Caki2 (cell line): ENCODE results near the gene UNC45B. TPM values are rescaled to one million over a fixed set of nuclear protein-coding genes. Genes with fewer than 3 reads are reported as not detected.
A peak's percentile ranks its signal among the peaks of the same experiment; 100 is the strongest.
"Not testable (repeated sequence)": the region's sequence is repeated elsewhere in the genome, so short reads cannot be mapped to it uniquely, and the experiment has no call there.

Experiments used
- DNase-seq: peaks from one replicate; pipeline ENCODE4 v3.0.0-alpha.2; 2015; ENCODE audit warnings: low read depth
- in situ Hi-C: cut with HindIII; loops from 2 replicates; pipeline ENCODE4 v1.10.0; 2016; ENCODE audit warnings: low sequenced_read_pairs, low pct_unique_long_range_greater_than_20kb, mixed read lengths
- total RNA-seq: library from RNA; depleted of rRNA; stranded (reverse); fragments of >200 nt; shearing (Covaris generic); gene quantifications from 2 replicates; pipeline ENCODE4 v1.2.3, GENCODE V29; 2014; ENCODE audit warnings: low replicate concordance

The UNC45B gene
- total RNA-seq, 1 experiment from 2014 or later, result not detected

GRCh38 chr17:35132816-35133550, 14.6 kb upstream of the UNC45B start:
- in situ Hi-C loops, result no loop called here
- DNase-seq, result no peak

- DNase-seq, result no peak
- in situ Hi-C loops, result no loop called here
Observed at GRCh38 chr17:35135322-35135721, 12.3 kb upstream of the UNC45B start.

- in situ Hi-C loops, result no loop called here
- DNase-seq, result no peak
Observed at GRCh38 chr17:35138218-35138617, 9.4 kb upstream of the UNC45B start.

- in situ Hi-C loops, result no loop called here
Observed at GRCh38 chr17:35141681-35142466, 5.7 kb upstream of the UNC45B start, which contains the start of gene NLE1. NLE1 (minus strand) TSS chr17:35142303; CDS start chr17:35142275, 28 bp downstream.

GRCh38 chr17:35142467-35142796, 5.2 kb upstream of the UNC45B start:
- in situ Hi-C loops, result no loop called here
- no peak for DNase-seq

More at GRCh38 chr17:35141681-35142466, 5.7 kb upstream of the UNC45B start, which contains the start of gene NLE1:
- DNase-seq, result peak; percentile 73

GRCh38 chr17:35144840-35145239, 2.8 kb upstream of the UNC45B start:
- in situ Hi-C loops, result no loop called here
- no peak for DNase-seq

GRCh38 chr17:35146214-35146833, 1.3 kb upstream of the UNC45B start:
- in situ Hi-C loops, result no loop called here
- no peak for DNase-seq

- in situ Hi-C loops, result no loop called here
Observed at GRCh38 chr17:35148144-35148543, 527 bp downstream of the UNC45B start.

GRCh38 chr17:35149941-35150340, 2.3 kb downstream of the UNC45B start:
- in situ Hi-C loops, result no loop called here
- no peak for DNase-seq

More at GRCh38 chr17:35148144-35148543, 527 bp downstream of the UNC45B start:
- no peak for DNase-seq

- DNase-seq, in situ Hi-C loops: not testable (repeated sequence)
Observed at GRCh38 chr17:35151080-35151479, 3.5 kb downstream of the UNC45B start.

GRCh38 chr17:35152421-35153140, 5.0 kb downstream of the UNC45B start:
- DNase-seq, result no peak
- in situ Hi-C loops, result no loop called here

GRCh38 chr17:35154196-35155165, 6.9 kb downstream of the UNC45B start:
- no peak for DNase-seq
- in situ Hi-C loops, result no loop called here

GRCh38 chr17:35155246-35155645, 7.6 kb downstream of the UNC45B start:
- no peak for DNase-seq
- in situ Hi-C loops, result no loop called here

GRCh38 chr17:35159940-35160339, 12.3 kb downstream of the UNC45B start:
- in situ Hi-C loops, result no loop called here
- no peak for DNase-seq

- DNase-seq, result no peak
- in situ Hi-C loops, result no loop called here
Observed at GRCh38 chr17:35160354-35161201, 13.0 kb downstream of the UNC45B start.

- no peak for DNase-seq
- in situ Hi-C loops, result no loop called here
Observed at GRCh38 chr17:35161281-35161761, 13.7 kb downstream of the UNC45B start.
